SU-DHL-6 (cell line): ENCODE measurements around the gene GTF3C1.

Experiments
- H2AFZ ChIP-seq: fragments of 200-600 bp; sonication (generic); 2 replicates; pipeline ENCODE4 v1.6.1; 2014; ENCODE audit warnings: low read depth, mild to moderate bottlenecking, moderate library complexity, mixed read lengths, antibody characterized with exemption, low read length; ENCODE audit not compliant: severe bottlenecking
- H3F3A ChIP-seq: fragments of 200-600 bp; shearing (Covaris generic); 2 replicates; pipeline ENCODE4 v1.6.0; 2016; ENCODE audit warnings: antibody characterized with exemption, mild to moderate bottlenecking; ENCODE audit not compliant: insufficient read depth
- H3K27ac ChIP-seq: fragments of 200-600 bp; sonication (generic); 2 replicates; pipeline ENCODE4 v1.5.1; 2016; ENCODE audit warnings: low read depth, mild to moderate bottlenecking, low read length, moderate library complexity, mixed read lengths
- H3K27me3 ChIP-seq: fragments of 200-600 bp; sonication (generic), shearing (Covaris generic); 2 replicates; pipeline ENCODE4 v1.6.0; 2014; ENCODE audit warnings: mild to moderate bottlenecking, low read length
- H3K36me3 ChIP-seq: fragments of 200-600 bp; sonication (generic); 2 replicates; pipeline ENCODE4 v1.6.1; 2014; ENCODE audit warnings: mild to moderate bottlenecking, low read length, mixed read lengths
- H3K4me2 ChIP-seq: fragments of 300-600, 200-600 bp; shearing (Covaris generic), sonication (generic); 2 replicates; pipeline ENCODE4 v1.6.0; 2014; ENCODE audit warnings: low read length, low read depth, mild to moderate bottlenecking; ENCODE audit not compliant: poor library complexity, severe bottlenecking
- H3K4me3 ChIP-seq: fragments of 200-600 bp; sonication (generic); 2 replicates; pipeline ENCODE4 v1.5.1; 2014; ENCODE audit warnings: antibody characterized with exemption, low read length, mild to moderate bottlenecking, mixed read lengths; ENCODE audit not compliant: insufficient read depth, poor library complexity, severe bottlenecking
- H3K79me2 ChIP-seq: fragments of 200-600 bp; sonication (generic); 2 replicates; pipeline ENCODE4 v1.6.1; 2014; ENCODE audit warnings: mild to moderate bottlenecking, low read length, moderate library complexity; ENCODE audit not compliant: insufficient read depth
- H3K9ac ChIP-seq: fragments of 200-600 bp; sonication (generic); 2 replicates; pipeline ENCODE4 v1.7.0; 2014; ENCODE audit warnings: mild to moderate bottlenecking, low read length
- H3K9me2 ChIP-seq: fragments of 200-600 bp; sonication (generic); replicated peaks from 2 replicates; pipeline ENCODE4 v1.6.1; 2014; ENCODE audit warnings: low read length; ENCODE audit not compliant: insufficient read depth
- H3K9me3 ChIP-seq: fragments of 200-600 bp; sonication (generic); 2 replicates; pipeline ENCODE4 v1.6.1; 2014; ENCODE audit warnings: low read length, mixed read lengths; ENCODE audit not compliant: insufficient read depth
- H4K20me1 ChIP-seq: fragments of 200-600 bp; sonication (generic); 2 replicates; pipeline ENCODE4 v1.6.1; 2014; ENCODE audit warnings: low read depth, mild to moderate bottlenecking, antibody characterized with exemption, low read length, moderate library complexity, mixed read lengths
- EZH2phosphoT487 ChIP-seq: fragments of 200-600 bp; sonication (generic), shearing (Covaris generic); conservative IDR thresholded peaks from 2 replicates; pipeline ENCODE4 v1.6.1; 2018; ENCODE audit warnings: mild to moderate bottlenecking, antibody characterized with exemption, low read length, moderate library complexity, mixed read lengths
- TF ChIP-seq, protein P1 (sequence below): fragments of 200-600 bp; sonication (generic); IDR thresholded peaks from one replicate; pipeline ENCODE4 v1.5.1; 2017; ENCODE audit warnings: antibody characterized with exemption, mild to moderate bottlenecking, low read length, moderate library complexity; ENCODE audit not compliant: insufficient read depth, poor library complexity, severe bottlenecking

GTF3C1 gene

DNA sequence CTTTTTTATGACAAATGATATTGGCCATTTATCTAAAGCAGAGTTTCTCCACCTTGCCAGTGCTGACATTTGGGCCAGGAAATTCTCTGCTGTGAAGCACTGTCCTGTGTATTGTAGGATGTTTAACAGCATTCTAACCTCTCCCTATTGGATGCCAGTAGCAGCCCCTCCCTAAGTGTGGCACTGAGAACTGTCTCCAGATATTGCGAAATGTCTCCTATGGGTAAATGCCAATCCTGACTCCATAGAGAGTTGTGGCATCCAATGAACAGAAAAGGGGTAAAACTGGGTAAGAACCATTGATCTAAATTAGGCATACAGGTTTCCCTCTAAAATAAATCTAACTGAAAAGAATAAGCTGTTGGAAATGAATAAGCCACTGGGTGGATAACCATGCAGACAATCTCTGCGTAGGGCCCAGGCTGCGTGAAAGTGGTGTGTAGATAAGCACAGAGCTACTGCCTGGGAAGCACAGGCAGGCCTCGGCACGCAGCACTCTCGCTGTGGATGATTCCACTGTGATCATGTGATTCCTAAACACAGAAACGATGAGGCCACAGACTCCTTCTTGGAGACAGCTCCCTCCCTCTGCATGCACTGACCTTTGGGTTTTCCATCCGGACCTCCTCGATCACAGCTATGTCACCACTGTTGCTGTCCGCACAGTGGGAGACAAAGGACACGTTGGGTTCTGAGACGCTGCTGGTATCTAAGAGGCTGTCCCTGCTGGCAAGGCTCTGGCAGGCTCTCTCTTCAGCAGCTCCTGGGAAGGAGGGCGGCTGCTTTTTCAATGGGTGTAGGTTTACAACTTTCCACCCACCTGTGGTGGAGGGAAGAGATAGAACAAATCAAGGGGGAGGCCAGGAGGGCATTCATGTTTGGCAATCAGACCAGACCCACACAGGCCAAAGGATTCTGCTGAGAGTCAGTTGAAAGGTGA is 44.1 kb downstream of the GTF3C1 start:
- Histone ChIP-seq H3K9me3 (no peaks in the 10 kb centered on the region), H3K36me3 (peaks cover 7% of the 10 kb centered on the region; the same call in 1 of the 2 replicates), H3K79me2 (no peaks in the 10 kb centered on the region), H3K27me3 (no peaks in the 10 kb centered on the region), H2AFZ (no peak overlapping the region), H3K9ac (no peak overlapping the region), H3K4me2 (no peak overlapping the region), H3F3A (no peaks in the 10 kb centered on the region), H3K27ac (no peak overlapping the region), H3K4me3 (no peak overlapping the region), H4K20me1 (no peaks in the 10 kb centered on the region), H3K9me2 (no peaks in the 10 kb centered on the region)
- TF ChIP-seq EZH2phosphoT487 = no peak
- TF ChIP-seq, protein P1, sequence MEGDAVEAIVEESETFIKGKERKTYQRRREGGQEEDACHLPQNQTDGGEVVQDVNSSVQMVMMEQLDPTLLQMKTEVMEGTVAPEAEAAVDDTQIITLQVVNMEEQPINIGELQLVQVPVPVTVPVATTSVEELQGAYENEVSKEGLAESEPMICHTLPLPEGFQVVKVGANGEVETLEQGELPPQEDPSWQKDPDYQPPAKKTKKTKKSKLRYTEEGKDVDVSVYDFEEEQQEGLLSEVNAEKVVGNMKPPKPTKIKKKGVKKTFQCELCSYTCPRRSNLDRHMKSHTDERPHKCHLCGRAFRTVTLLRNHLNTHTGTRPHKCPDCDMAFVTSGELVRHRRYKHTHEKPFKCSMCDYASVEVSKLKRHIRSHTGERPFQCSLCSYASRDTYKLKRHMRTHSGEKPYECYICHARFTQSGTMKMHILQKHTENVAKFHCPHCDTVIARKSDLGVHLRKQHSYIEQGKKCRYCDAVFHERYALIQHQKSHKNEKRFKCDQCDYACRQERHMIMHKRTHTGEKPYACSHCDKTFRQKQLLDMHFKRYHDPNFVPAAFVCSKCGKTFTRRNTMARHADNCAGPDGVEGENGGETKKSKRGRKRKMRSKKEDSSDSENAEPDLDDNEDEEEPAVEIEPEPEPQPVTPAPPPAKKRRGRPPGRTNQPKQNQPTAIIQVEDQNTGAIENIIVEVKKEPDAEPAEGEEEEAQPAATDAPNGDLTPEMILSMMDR = no peak

DNA sequence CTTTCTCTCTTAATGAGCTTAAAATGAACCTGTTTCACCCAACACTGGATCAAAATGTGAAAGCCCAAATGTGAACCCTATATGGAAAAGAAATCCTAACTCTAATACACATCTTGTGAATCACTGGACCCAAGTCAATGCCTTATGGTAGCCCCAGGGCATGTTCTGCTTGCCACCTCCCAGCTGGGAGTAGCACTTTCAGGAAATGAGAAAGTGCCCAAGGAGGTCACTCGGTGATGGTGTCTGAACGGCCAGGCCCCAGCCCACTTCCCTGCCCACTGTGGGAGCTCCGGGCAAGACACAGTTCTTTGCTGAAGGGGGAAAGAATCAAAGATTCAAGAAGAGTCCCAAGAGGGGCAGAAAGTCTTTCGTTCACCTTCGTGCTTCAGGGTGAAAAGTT is 46.1 kb downstream of the GTF3C1 start:
- Histone ChIP-seq H3K4me3 (no peak overlapping the region), H2AFZ (no peak overlapping the region), H3K9ac (no peak overlapping the region), H4K20me1 (no peaks in the 10 kb centered on the region), H3K27ac (no peak overlapping the region), H3K4me2 (no peak overlapping the region), H3K79me2 (no peaks in the 10 kb centered on the region), H3K27me3 (no peaks in the 10 kb centered on the region), H3K9me2 (no peaks in the 10 kb centered on the region), H3F3A (no peaks in the 10 kb centered on the region), H3K9me3 (no peaks in the 10 kb centered on the region), H3K36me3 (peaks cover 7% of the 10 kb centered on the region; the same call in 1 of the 2 replicates)
- TF ChIP-seq, protein P1 = no peak
- no peak for TF ChIP-seq EZH2phosphoT487

DNA sequence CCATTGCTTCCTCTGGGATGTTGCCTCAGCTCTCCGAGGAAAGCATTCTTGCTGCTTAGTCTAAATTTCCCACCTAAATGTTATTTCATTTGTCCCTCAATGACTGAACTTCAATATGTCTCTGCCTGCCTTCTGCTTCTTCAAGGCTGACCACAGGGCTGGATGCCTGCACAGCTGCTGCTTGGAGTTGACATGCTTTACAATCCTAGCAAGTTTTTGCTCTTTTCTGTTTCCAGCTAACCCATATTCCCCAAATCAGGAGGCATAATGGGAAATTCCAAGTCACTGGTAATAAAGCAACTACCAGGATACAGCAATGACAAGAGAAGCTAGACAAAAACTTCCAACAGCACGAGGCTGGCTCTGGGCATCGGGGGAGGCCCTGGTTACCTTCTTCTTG is 48.9 kb downstream of the GTF3C1 start:
- no peak overlapping the region for H3K27ac ChIP-seq
- H4K20me1 ChIP-seq = no peaks in the 10 kb centered on the region
- H2AFZ ChIP-seq = no peak overlapping the region
- no peak for TF ChIP-seq EZH2phosphoT487
- TF ChIP-seq, protein P1 = no peak
- H3K9me3 ChIP-seq = no peaks in the 10 kb centered on the region
- no peak overlapping the region for H3K9ac ChIP-seq
- H3K4me3 ChIP-seq = no peak overlapping the region
- H3K9me2 ChIP-seq = no peaks in the 10 kb centered on the region
- H3F3A ChIP-seq = no peaks in the 10 kb centered on the region
- no peak overlapping the region for H3K4me2 ChIP-seq
- peaks cover 7% of the 10 kb centered on the region; the same call in 1 of the 2 replicates for H3K36me3 ChIP-seq
- H3K27me3 ChIP-seq = no peaks in the 10 kb centered on the region
- no peaks in the 10 kb centered on the region for H3K79me2 ChIP-seq
